Kidney epithelial cell (primary cell): Measurements from ENCODE around the gene GUCA2A. TPM values are rescaled to one million over a fixed set of nuclear protein-coding genes. Genes with fewer than 3 reads are reported as not detected.

Experiments used
- DNase-seq: peaks from one replicate; pipeline ENCODE4 v3.0.0-alpha.2; 2010; ENCODE audit warnings: low read depth
- H3K27me3 ChIP-seq: 2 replicates; pipeline ENCODE4 v1.6.0; 2011; ENCODE audit warnings: low read length; ENCODE audit not compliant: control insufficient read depth, insufficient read depth
- H3K36me3 ChIP-seq: 2 replicates; pipeline ENCODE4 v1.5.1; 2011; ENCODE audit warnings: low read length; ENCODE audit not compliant: control insufficient read depth, insufficient read depth
- H3K4me3 ChIP-seq: 2 replicates; pipeline ENCODE4 v1.5.1; 2011; ENCODE audit warnings: low read depth, mild to moderate bottlenecking, control low read depth, low read length
- total RNA-seq: library from RNA; depleted of rRNA; stranded (reverse); fragments of >200 nt; gene quantifications from 2 replicates; pipeline ENCODE4 v1.2.3, GENCODE V29; 2015
- TF ChIP-seq, protein P1 (sequence below): IDR thresholded peaks from 2 replicates; pipeline ENCODE4 v1.5.1; 2011; ENCODE audit warnings: mild to moderate bottlenecking, moderate library complexity, low read length, control low read depth, inconsistent platforms; ENCODE audit not compliant: insufficient read depth, poor library complexity, severe bottlenecking

GUCA2A gene
- total RNA-seq, 1 donor from 2014 or later: not detected

DNA sequence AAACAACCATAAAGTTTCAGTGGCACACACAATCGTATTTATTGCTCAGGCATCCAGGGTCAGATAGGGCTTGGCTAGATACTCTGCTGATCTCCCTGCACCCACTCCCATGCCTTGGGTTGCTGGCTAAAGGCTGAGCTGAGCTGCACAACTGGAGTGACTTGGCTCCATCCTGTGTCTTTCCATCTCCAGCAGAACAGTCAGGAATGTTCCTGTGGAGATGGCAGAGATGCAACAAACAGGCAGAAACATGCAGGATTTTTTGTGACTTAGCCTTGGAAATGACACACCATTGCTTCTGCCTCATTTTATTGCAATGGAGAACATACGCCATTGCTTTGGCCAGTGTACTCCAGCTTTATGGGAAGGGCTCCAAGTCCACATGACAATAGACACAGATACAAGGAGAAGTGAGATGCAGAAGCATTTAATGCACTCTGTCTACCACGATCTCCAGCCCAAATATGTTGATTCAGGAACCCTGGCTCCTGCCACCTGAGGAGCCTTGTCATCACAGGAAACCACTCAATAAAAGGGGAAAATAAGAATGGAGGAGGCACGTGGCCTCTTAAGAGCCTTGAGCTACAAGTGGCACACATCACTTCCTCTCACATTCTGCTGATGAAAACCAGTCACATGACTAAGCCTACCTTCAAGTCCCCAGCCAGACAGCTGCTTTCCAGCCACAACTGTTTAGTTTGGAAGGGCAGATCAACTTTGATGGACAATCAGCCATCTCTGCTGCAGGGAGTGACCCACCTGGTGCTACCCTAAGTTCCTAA is 21.5 kb downstream of the GUCA2A start:
- TF ChIP-seq, protein P1, sequence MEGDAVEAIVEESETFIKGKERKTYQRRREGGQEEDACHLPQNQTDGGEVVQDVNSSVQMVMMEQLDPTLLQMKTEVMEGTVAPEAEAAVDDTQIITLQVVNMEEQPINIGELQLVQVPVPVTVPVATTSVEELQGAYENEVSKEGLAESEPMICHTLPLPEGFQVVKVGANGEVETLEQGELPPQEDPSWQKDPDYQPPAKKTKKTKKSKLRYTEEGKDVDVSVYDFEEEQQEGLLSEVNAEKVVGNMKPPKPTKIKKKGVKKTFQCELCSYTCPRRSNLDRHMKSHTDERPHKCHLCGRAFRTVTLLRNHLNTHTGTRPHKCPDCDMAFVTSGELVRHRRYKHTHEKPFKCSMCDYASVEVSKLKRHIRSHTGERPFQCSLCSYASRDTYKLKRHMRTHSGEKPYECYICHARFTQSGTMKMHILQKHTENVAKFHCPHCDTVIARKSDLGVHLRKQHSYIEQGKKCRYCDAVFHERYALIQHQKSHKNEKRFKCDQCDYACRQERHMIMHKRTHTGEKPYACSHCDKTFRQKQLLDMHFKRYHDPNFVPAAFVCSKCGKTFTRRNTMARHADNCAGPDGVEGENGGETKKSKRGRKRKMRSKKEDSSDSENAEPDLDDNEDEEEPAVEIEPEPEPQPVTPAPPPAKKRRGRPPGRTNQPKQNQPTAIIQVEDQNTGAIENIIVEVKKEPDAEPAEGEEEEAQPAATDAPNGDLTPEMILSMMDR: no peak
- no peak for DNase-seq
- H3K36me3 ChIP-seq: no peaks in the 10 kb centered on the region
- H3K4me3 ChIP-seq: no peak overlapping the region
- peaks cover 29% of the 10 kb centered on the region for H3K27me3 ChIP-seq

DNA sequence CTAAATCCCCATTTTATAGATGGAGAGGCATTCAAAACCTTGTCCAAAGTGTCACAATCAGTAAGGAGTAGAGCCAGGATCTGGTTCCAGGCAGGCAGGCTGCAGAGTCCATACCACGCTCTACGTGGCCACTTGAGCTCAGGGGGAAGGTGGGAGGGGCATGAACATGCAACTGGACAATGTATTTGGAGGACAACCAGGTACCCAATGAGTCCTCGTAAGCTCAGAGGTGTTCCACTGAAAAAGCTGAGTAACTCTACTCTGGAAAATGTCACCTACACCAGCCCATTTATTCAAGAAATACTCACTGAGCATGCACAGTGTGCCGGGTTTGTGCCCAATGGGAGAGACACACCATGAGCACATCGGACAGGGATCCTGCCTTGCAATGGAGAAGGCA is 22.6 kb downstream of the GUCA2A start:
- no peak for DNase-seq
- TF ChIP-seq, protein P1: no peak
- H3K36me3 ChIP-seq: no peaks in the 10 kb centered on the region
- H3K27me3 ChIP-seq: peaks cover 29% of the 10 kb centered on the region
- H3K4me3 ChIP-seq: no peak overlapping the region

DNA sequence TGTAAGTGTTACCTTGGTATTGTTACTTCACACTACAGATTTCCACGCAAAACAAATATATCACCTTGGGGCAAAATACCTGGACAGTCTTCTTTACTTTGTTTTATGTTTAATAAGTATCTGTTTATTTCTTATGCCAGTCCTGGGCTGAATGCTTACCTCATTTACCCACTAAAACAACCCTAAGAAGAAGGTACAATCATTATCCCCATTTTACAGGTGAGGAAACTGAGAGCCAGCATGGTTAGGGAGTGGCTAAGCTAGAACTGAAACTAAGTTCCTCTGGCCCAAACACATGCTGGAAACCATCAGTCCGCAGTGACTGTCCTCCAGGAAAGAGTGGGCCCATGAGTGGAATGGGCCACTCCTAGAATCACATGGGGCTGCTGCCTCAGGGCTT is 24.4 kb downstream of the GUCA2A start:
- H3K27me3 ChIP-seq: peaks cover 15% of the 10 kb centered on the region
- DNase-seq: no peak
- no peaks in the 10 kb centered on the region for H3K36me3 ChIP-seq
- TF ChIP-seq, protein P1: no peak
- no peak overlapping the region for H3K4me3 ChIP-seq

DNA sequence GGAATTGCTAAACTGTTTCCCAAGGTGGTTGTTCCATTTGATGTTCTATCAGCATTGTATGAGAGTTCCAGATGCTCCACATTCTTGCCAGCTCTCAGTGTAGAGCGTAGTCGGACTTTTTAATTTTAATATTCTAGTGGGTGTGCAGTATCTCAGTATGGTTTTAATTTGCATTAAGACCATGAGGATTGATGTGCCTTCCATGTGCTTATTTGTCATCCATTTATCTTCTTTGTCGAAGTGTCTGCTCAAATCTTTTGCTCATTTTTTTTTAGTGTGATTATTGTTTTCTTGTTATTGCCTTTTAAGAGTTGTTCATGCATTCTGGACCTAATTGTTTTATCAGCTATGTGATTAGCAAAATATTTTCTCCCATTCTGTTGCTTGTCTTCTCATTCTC is 25.1 kb downstream of the GUCA2A start:
- no peak overlapping the region for H3K4me3 ChIP-seq
- no peaks in the 10 kb centered on the region for H3K36me3 ChIP-seq
- H3K27me3 ChIP-seq: peaks cover 10% of the 10 kb centered on the region

DNA sequence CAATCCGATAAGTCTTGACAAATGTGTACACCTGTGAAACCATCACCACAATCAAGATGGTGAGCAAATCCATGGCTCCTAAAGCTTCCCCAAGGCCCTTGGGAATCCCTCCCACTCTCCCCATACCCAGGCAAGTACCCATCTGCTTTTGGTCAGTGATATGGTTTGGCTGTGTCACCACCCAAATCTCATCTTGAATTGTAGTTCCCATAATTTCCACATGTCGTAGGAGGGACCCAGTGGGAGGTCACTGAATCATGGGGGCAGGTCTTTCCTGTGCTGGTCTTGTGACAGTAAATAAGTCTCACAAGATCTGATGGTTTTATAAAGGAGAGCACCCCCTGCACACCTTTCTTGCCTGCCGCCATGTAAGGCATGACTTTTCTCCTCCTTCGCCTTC is 26.0 kb downstream of the GUCA2A start:
- Histone ChIP-seq H3K4me3 (no peak overlapping the region), H3K36me3 (no peaks in the 10 kb centered on the region), H3K27me3 (peaks cover 3% of the 10 kb centered on the region)
- TF ChIP-seq, protein P1: no peak
- no peak for DNase-seq

More for the DNA sequence above, 25.1 kb downstream of the GUCA2A start:
- DNase-seq: no peak
- TF ChIP-seq, protein P1: no peak

DNA sequence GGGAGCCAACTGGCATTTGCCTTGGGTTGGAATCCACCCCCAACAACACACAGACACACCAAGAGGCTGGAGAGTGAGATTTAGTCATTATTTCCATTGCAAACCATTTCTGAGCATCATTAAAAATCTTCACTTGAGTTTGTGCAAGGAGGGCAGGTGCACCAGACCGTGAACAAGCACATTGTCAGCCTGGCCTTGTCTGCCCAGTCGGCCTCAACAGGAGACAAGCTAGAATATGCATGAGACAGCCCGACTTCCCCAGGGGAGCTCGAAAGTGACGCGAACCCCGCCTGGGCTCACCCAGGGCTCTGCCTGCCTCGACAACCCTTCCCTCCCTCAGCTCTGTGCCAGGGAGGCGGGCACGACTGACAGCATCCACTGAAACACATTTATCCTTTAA is 26.8 kb downstream of the GUCA2A start:
- Histone ChIP-seq H3K27me3 (peaks cover 3% of the 10 kb centered on the region), H3K4me3 (no peak overlapping the region), H3K36me3 (no peaks in the 10 kb centered on the region)
- DNase-seq: peak; percentile 28
- TF ChIP-seq, protein P1: no peak
